NB4 (cell line): ENCODE results near the gene VPS13C.

ENCODE experiments used
- DNase-seq: peaks from one replicate; pipeline ENCODE4 v3.0.0; 2010; ENCODE audit warnings: low read depth
- H3K4me3 ChIP-seq: one replicate; pipeline ENCODE4 v1.5.1; 2011; ENCODE audit warnings: mild to moderate bottlenecking, low read depth, low read length, moderate library complexity
- MYC ChIP-seq: IDR thresholded peaks from 2 replicates; pipeline ENCODE4 v1.6.1; 2011; ENCODE audit warnings: low read depth, low read length
- POLR2A ChIP-seq: IDR thresholded peaks from 2 replicates; pipeline ENCODE4 v1.6.1; 2011; ENCODE audit warnings: mild to moderate bottlenecking; ENCODE audit not compliant: insufficient read length; ENCODE audit errors: extremely low read depth
- TF ChIP-seq, protein P1 (sequence below): IDR thresholded peaks from 2 replicates; pipeline ENCODE4 v1.6.1; 2011; ENCODE audit warnings: low read depth, low read length
- TF ChIP-seq, protein P2 (sequence below): IDR thresholded peaks from one replicate; pipeline ENCODE4 v1.5.1; 2012; ENCODE audit warnings: low read depth, low read length

VPS13C gene

GRCh38 chr15:61861962-61862361 is 198.3 kb downstream of the VPS13C start:
- DNase-seq: no peak
- TF ChIP-seq MYC: no peak
- H3K4me3 ChIP-seq: no peak overlapping the region

DNA sequence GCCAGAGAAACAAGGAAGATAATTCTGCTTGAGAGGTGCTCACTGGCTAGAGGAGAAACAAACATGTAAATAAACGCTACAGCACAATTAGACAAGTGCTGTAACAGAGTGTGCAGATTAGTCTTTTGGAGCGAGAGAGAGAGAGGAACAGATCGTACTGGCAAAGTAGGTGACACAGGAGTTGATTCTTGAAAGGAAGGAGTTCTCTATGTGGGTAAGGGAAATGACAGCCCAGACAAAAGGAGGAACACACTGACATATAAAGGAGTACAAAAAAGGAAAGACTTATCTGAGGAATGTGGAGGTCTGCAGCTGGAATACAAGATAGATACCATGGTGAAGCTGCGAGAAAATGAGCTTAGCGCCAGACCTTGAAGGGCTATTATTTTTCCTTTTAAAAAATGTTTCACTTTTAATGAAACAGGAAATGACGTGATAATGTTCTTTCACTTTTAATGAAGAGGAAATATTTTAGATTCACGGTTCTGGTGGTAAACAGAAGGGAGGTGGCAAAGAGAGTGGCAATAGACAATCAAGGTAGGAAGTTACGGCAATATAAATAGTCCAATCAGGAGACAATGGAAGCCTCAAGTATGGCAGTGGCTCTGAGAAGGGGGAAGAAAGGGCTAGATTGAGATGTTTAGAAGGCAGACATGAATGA is 202.9 kb downstream of the VPS13C start:
- H3K4me3 ChIP-seq: no peak overlapping the region
- TF ChIP-seq, protein P1, sequence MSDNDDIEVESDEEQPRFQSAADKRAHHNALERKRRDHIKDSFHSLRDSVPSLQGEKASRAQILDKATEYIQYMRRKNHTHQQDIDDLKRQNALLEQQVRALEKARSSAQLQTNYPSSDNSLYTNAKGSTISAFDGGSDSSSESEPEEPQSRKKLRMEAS: no peak
- TF ChIP-seq, protein P2, sequence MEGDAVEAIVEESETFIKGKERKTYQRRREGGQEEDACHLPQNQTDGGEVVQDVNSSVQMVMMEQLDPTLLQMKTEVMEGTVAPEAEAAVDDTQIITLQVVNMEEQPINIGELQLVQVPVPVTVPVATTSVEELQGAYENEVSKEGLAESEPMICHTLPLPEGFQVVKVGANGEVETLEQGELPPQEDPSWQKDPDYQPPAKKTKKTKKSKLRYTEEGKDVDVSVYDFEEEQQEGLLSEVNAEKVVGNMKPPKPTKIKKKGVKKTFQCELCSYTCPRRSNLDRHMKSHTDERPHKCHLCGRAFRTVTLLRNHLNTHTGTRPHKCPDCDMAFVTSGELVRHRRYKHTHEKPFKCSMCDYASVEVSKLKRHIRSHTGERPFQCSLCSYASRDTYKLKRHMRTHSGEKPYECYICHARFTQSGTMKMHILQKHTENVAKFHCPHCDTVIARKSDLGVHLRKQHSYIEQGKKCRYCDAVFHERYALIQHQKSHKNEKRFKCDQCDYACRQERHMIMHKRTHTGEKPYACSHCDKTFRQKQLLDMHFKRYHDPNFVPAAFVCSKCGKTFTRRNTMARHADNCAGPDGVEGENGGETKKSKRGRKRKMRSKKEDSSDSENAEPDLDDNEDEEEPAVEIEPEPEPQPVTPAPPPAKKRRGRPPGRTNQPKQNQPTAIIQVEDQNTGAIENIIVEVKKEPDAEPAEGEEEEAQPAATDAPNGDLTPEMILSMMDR: no peak
- no peak for TF ChIP-seq MYC
- no peak for TF ChIP-seq POLR2A
- DNase-seq: no peak

GRCh38 chr15:61856295-61856694 is 204.0 kb downstream of the VPS13C start:
- H3K4me3 ChIP-seq: no peak overlapping the region
- TF ChIP-seq, protein P1: no peak
- DNase-seq: no peak

GRCh38 chr15:61853195-61853594 is 207.1 kb downstream of the VPS13C start:
- TF ChIP-seq, protein P1: no peak
- no peak for TF ChIP-seq MYC
- no peak for TF ChIP-seq POLR2A
- TF ChIP-seq, protein P2: no peak
- no peak for DNase-seq
- H3K4me3 ChIP-seq: no peak overlapping the region

- TF ChIP-seq MYC (no peak), POLR2A (no peak)
- TF ChIP-seq, protein P2: no peak
- TF ChIP-seq, protein P1: no peak
- no peak overlapping the region for H3K4me3 ChIP-seq
- no peak for DNase-seq
Measured at GRCh38 chr15:61851955-61852354, 208.3 kb downstream of the VPS13C start.

DNA sequence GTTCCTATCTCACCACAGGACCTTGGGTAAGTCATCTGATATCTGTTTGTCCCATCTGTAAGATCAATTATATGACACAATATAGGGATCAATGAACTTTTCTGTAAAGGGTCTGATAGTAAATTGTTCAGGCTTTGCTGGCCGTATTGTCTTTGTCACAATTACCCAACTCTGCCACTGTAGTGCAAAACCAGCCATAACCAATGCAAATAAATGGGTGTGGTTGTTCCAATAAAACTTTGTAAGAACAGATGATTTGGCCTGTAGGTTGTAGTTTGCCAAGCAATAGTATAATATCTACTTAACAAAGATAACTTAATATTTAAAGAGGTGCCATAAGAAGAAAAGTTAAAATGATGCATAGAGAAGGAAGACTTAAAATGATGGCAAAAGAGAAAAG is 210.8 kb downstream of the VPS13C start:
- TF ChIP-seq POLR2A (no peak), MYC (no peak)
- TF ChIP-seq, protein P1: no peak
- TF ChIP-seq, protein P2: no peak
- no peak for DNase-seq
- no peak overlapping the region for H3K4me3 ChIP-seq

DNA sequence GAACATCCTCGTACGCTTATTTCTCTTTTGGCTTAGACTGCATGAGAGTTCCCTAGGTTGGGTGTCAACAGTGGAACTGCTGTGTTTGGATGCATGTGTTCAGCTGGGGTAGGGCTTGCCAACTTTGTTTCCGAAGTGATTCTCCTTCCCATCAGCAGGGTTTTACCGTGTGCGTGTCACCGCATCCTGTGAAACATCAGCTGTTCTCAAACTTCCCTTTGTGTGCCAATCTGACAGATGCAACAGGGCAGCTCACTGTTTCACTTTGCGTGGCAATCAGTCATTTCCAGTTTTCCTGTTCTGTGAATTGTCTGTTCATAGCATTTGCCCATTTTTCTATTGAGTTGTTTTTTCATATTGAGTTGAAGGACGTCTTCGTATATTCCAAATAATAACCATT is 218.8 kb downstream of the VPS13C start:
- DNase-seq: peak; percentile 4
- TF ChIP-seq, protein P2: no peak
- TF ChIP-seq POLR2A (no peak), MYC (no peak)
- TF ChIP-seq, protein P1: no peak
- H3K4me3 ChIP-seq: no peak overlapping the region
